H9 (cell line): ENCODE measurements around the gene FCHSD2. TPM values are rescaled to one million over a fixed set of nuclear protein-coding genes. Genes with fewer than 3 reads are reported as not detected.

Experiments used
- DNase-seq: peaks from one replicate; pipeline ENCODE4 v3.0.0-alpha.2; 2017
- H2AFZ ChIP-seq: one replicate; pipeline ENCODE4 v1.6.1; 2013; ENCODE audit warnings: mild to moderate bottlenecking, low read length, control low read depth, moderate library complexity
- H2AK5ac ChIP-seq: 2 replicates; pipeline ENCODE4 v1.6.1; 2013; ENCODE audit warnings: low read length, control low read depth, mixed read lengths; ENCODE audit not compliant: insufficient read length
- H2BK120ac ChIP-seq: one replicate; pipeline ENCODE4 v1.6.1; 2013; ENCODE audit warnings: low read depth, mild to moderate bottlenecking, low read length, control low read depth, inconsistent platforms; ENCODE audit not compliant: poor library complexity, severe bottlenecking
- H2BK12ac ChIP-seq: 2 replicates; pipeline ENCODE4 v1.6.1; 2013; ENCODE audit warnings: low read length, control low read depth, mixed read lengths, low read depth; ENCODE audit not compliant: insufficient read length
- H2BK15ac ChIP-seq: 2 replicates; pipeline ENCODE4 v1.6.1; 2013; ENCODE audit warnings: low read depth, low read length, control low read depth
- H2BK20ac ChIP-seq: one replicate; pipeline ENCODE4 v1.6.1; 2013; ENCODE audit warnings: low read depth, mild to moderate bottlenecking, low read length, control low read depth, inconsistent platforms; ENCODE audit not compliant: poor library complexity, severe bottlenecking
- H2BK5ac ChIP-seq: 2 replicates; pipeline ENCODE4 v1.6.1; 2013; ENCODE audit warnings: low read length, control low read depth, mixed read lengths; ENCODE audit not compliant: insufficient read length
- H3K14ac ChIP-seq: 2 replicates; pipeline ENCODE4 v1.6.1; 2013; ENCODE audit warnings: low read length, control low read depth; ENCODE audit not compliant: insufficient read depth
- H3K18ac ChIP-seq: 2 replicates; pipeline ENCODE4 v1.6.1; 2013; ENCODE audit warnings: low read depth, mild to moderate bottlenecking, mixed read lengths, low read length, control low read depth; ENCODE audit not compliant: insufficient read length
- H3K23ac ChIP-seq: 2 replicates; pipeline ENCODE4 v1.6.1; 2013; ENCODE audit warnings: low read length, control low read depth, mixed read lengths, low read depth; ENCODE audit not compliant: insufficient read length
- H3K23me2 ChIP-seq: 2 replicates; pipeline ENCODE4 v1.6.1; 2013; ENCODE audit warnings: low read depth, mild to moderate bottlenecking, mixed read lengths, low read length, control low read depth; ENCODE audit not compliant: insufficient read length, poor library complexity, severe bottlenecking
- H3K27ac ChIP-seq: 2 replicates; pipeline ENCODE4 v1.5.1; 2013; ENCODE audit warnings: low read length, control low read depth, mixed read lengths, low read depth; ENCODE audit not compliant: insufficient read length
- H3K27me3 ChIP-seq: 2 replicates; pipeline ENCODE4 v1.6.1; 2013; ENCODE audit warnings: low read length, control low read depth, inconsistent platforms; ENCODE audit not compliant: insufficient read depth
- H3K4ac ChIP-seq: 2 replicates; pipeline ENCODE4 v1.6.1; 2013; ENCODE audit warnings: low read depth, mild to moderate bottlenecking, control low read depth, inconsistent platforms, low read length, moderate library complexity
- H3K4me1 ChIP-seq: 2 replicates; pipeline ENCODE4 v1.6.1; 2013; ENCODE audit warnings: low read length, control low read depth, inconsistent platforms; ENCODE audit not compliant: insufficient read depth
- H3K4me2 ChIP-seq: 2 replicates; pipeline ENCODE4 v1.6.1; 2013; ENCODE audit warnings: low read length, control low read depth, mixed read lengths; ENCODE audit not compliant: insufficient read length, insufficient read depth
- H3K56ac ChIP-seq: 2 replicates; pipeline ENCODE4 v1.6.1; 2013; ENCODE audit warnings: low read depth, mild to moderate bottlenecking, mixed read lengths, low read length, control low read depth; ENCODE audit not compliant: insufficient read length
- H3K79me1 ChIP-seq: 2 replicates; pipeline ENCODE4 v1.6.1; 2013; ENCODE audit warnings: low read depth, mild to moderate bottlenecking, moderate library complexity, low read length, control low read depth, inconsistent platforms; ENCODE audit not compliant: insufficient read depth, poor library complexity, severe bottlenecking
- H3K79me2 ChIP-seq: 2 replicates; pipeline ENCODE4 v1.6.1; 2013; ENCODE audit warnings: low read length, control low read depth, inconsistent platforms; ENCODE audit not compliant: insufficient read depth
- H3K9ac ChIP-seq: 2 replicates; pipeline ENCODE4 v1.6.1; 2013; ENCODE audit warnings: low read length, control low read depth, mixed read lengths; ENCODE audit not compliant: insufficient read length; ENCODE audit errors: extremely low read depth
- H3K9me3 ChIP-seq: one replicate; pipeline ENCODE4 v1.6.1; 2013; ENCODE audit warnings: low read depth, low read length, inconsistent platforms; ENCODE audit not compliant: control insufficient read depth
- H3T11ph ChIP-seq: one replicate; pipeline ENCODE4 v1.6.1; 2013; ENCODE audit warnings: mild to moderate bottlenecking, low read length, control low read depth, inconsistent platforms
- H4K20me1 ChIP-seq: one replicate; pipeline ENCODE4 v1.6.1; 2013; ENCODE audit not compliant: control insufficient read depth, insufficient read length, insufficient read depth
- H4K5ac ChIP-seq: 2 replicates; pipeline ENCODE4 v1.6.1; 2013; ENCODE audit warnings: low read depth, mild to moderate bottlenecking, mixed read lengths, low read length, control low read depth; ENCODE audit not compliant: insufficient read length
- H4K8ac ChIP-seq: replicated peaks from 2 replicates; pipeline ENCODE4 v1.6.1; 2013; ENCODE audit warnings: low read length, control low read depth, mixed read lengths, low read depth; ENCODE audit not compliant: insufficient read length
- H4K91ac ChIP-seq: 2 replicates; pipeline ENCODE4 v1.6.1; 2013; ENCODE audit warnings: low read depth, mild to moderate bottlenecking, moderate library complexity, mixed read lengths, low read length, control low read depth; ENCODE audit not compliant: insufficient read length
- H3K27ac Mint-ChIP-seq, 3 experiments: 2 replicates in 2 of 3; 3 replicates in 1 of 3; pipeline ENCODE4 v1.8.0; 2020 to 2021; ENCODE audit warnings: mixed read lengths in 3 of 3, mild to moderate bottlenecking in 1 of 3, moderate library complexity in 1 of 3
- H3K27me3 Mint-ChIP-seq: 2 replicates; pipeline ENCODE4 v1.8.0; 2021; ENCODE audit warnings: low read depth, mild to moderate bottlenecking, moderate library complexity, mixed read lengths
- H3K36me3 Mint-ChIP-seq, 3 experiments: 2 replicates in 2 of 3; 3 replicates in 1 of 3; pipeline ENCODE4 v1.8.0; 2020 to 2021; ENCODE audit warnings: low read depth in 3 of 3, mixed read lengths in 3 of 3; ENCODE audit not compliant: insufficient read depth in 1 of 3
- H3K4me1 Mint-ChIP-seq, 2 experiments: 2 replicates each; pipeline ENCODE4 v1.8.0; 2020; ENCODE audit warnings: mixed read lengths in 2 of 2
- H3K4me3 Mint-ChIP-seq, 2 experiments: 2 replicates in 1 of 2; 3 replicates in 1 of 2; pipeline ENCODE4 v1.8.0; 2020 to 2021; ENCODE audit warnings: mild to moderate bottlenecking in 2 of 2, mixed read lengths in 2 of 2, moderate library complexity in 1 of 2
- H3K9me3 Mint-ChIP-seq, 2 experiments: 2 replicates in 1 of 2; 3 replicates in 1 of 2; pipeline ENCODE4 v1.8.0; 2020; ENCODE audit warnings: mild to moderate bottlenecking in 2 of 2, mixed read lengths in 2 of 2, moderate library complexity in 1 of 2
- WGBS: extraction: QIAGEN DNeasy Blood & Tissue Kit; methylation state at CpG from one replicate; pipeline ENCODE4 v1.1.7; 2013; ENCODE audit warnings: missing lambda C conversion rate, low lambda C conversion rate, mixed read lengths; ENCODE audit not compliant: insufficient read length; ENCODE audit errors: extremely low coverage; 5-methylcytosine and 5-hydroxymethylcytosine counted together
- total RNA-seq: library from RNA; stranded (reverse); gene quantifications from 2 replicates; pipeline ENCODE4 v1.2.1, GENCODE V29; 2021
- TF ChIP-seq, protein P1 (sequence below): fragments of 200-600 bp; sonication (generic); conservative IDR thresholded peaks from 3 replicates; pipeline ENCODE4 v1.8.0; 2021; ENCODE audit warnings: antibody characterized with exemption, mild to moderate bottlenecking

Gene FCHSD2
- total RNA-seq, 1 experiment from 2014 or later = 17.8 TPM

GRCh38 chr11:73074319-73074718, 67.8 kb downstream of the FCHSD2 start:
- Mint-ChIP-seq H3K4me1 (no peaks in the 10 kb centered on the region), H3K36me3 (peaks cover 9 to 25% (median 13%) of the 10 kb centered on the region in 3 experiments; a peak in 6 of 7 replicates), H3K9me3 (peaks cover 9 to 11% of the 10 kb centered on the region in 2 experiments), H3K4me3 (no peak overlapping the region), H3K27ac (no peak overlapping the region), H3K27me3 (no peaks in the 10 kb centered on the region)
- Histone ChIP-seq H2BK5ac (no peak overlapping the region), H3K4ac (no peak overlapping the region), H2BK20ac (no peak overlapping the region), H4K5ac (no peak overlapping the region), H4K91ac (no peak overlapping the region), H2BK12ac (no peak overlapping the region), H3K79me1 (no peaks in the 10 kb centered on the region), H3K79me2 (no peaks in the 10 kb centered on the region), H3T11ph (no peak overlapping the region), H3K9ac (no peak overlapping the region), H3K4me2 (no peak overlapping the region), H2AK5ac (no peak overlapping the region), H3K14ac (no peak overlapping the region), H4K8ac (no peak overlapping the region), H3K4me1 (no peaks in the 10 kb centered on the region), H2BK120ac (no peak overlapping the region), H3K56ac (no peak overlapping the region), H2AFZ (no peak overlapping the region), H3K27me3 (no peaks in the 10 kb centered on the region), H3K27ac (no peak overlapping the region), H3K9me3 (no peaks in the 10 kb centered on the region), H3K23me2 (no peaks in the 10 kb centered on the region), H3K18ac (no peak overlapping the region), H2BK15ac (no peak overlapping the region), H3K23ac (no peak overlapping the region), H4K20me1 (no peaks in the 10 kb centered on the region)
- WGBS = 100% methylated on average over 1 of the region's 1 CpG
- no peak for DNase-seq
- TF ChIP-seq, protein P1, sequence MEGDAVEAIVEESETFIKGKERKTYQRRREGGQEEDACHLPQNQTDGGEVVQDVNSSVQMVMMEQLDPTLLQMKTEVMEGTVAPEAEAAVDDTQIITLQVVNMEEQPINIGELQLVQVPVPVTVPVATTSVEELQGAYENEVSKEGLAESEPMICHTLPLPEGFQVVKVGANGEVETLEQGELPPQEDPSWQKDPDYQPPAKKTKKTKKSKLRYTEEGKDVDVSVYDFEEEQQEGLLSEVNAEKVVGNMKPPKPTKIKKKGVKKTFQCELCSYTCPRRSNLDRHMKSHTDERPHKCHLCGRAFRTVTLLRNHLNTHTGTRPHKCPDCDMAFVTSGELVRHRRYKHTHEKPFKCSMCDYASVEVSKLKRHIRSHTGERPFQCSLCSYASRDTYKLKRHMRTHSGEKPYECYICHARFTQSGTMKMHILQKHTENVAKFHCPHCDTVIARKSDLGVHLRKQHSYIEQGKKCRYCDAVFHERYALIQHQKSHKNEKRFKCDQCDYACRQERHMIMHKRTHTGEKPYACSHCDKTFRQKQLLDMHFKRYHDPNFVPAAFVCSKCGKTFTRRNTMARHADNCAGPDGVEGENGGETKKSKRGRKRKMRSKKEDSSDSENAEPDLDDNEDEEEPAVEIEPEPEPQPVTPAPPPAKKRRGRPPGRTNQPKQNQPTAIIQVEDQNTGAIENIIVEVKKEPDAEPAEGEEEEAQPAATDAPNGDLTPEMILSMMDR = no peak
